SIG-M5 (cell line): ENCODE measurements around the gene TMEM154.

Source experiments
- DNase-seq: peaks from one replicate; lab custom pipeline; 2025; lab: John Stamatoyannopoulos, UW

The TMEM154 gene

DNA sequence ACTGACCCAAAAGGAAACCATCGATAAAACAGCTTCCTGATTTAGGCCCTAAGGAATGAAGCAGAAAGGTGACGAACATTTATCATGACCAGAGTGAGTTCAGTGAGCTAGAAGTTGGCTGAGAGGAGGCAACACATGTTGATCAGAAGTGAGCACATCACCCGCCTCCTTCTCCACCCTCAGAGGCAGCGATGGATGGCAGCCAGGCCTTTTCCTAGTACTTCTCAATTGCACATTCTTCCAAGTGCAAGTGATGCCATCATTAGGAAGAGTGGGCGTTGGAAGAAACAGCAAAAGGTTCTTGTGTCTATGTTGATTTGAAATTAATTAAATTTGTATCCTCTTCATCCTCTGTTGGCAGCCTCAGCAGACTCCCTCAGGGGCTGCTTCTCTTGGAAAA lies 51.7 kb downstream of the TMEM154 start:
- DNase-seq = no peak

DNA sequence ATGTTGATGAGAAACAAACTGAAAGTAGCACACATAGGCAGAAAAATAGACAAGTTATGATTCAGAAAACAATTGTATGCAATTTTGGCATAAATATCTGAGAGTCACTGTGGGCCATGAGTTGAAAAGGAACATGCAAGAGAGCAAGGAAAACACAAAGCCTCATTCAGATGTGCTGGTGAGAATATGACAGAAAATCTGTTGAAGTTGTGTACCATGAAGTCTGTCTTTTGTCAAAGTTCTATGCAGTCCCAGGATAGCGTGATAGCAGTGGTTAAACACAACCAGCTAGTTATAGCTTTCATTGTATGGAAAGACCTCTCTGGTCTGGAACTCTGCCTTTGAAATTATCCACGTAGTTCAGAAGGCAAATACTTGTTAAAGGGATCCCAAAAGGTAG lies 53.0 kb downstream of the TMEM154 start:
- no peak for DNase-seq

DNA sequence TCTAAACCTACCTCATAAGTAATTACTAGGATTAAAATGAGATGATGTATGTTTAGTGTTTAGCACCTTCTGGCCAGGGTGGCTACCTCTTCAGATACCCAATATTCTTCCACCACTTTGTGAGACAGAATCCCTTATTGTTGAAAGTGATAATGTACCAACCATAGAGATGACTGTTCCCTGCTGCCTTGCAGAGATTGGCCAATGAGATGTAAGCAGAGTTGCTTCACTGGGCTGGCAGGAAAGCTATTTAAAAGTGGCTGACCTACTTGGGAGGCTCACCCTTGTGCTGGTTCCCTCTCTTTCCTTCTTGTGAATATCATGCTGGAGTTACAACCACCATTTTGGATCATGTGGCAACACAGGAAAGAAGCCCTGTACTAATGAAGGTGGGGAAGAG lies 58.9 kb downstream of the TMEM154 start:
- DNase-seq = no peak

DNA sequence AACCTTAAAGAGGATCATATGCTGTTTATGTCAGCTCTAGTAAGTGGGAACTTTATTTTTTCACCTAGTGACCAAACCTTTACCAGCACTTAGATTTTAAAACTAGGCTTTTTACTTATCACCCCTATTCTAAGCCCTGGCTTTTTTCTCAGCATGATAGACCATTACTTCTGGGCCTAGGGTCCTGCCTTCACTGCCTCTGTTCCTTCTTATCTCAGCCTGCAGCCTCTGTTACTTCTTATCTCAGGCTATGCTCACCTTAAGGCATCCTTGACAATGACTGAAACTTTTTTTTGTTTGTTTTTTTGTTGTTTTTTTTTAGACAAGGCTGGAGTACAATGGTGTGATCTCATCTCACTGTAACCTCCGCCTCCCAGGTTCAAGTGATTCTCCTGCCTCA lies 59.6 kb downstream of the TMEM154 start:
- no peak for DNase-seq

DNA sequence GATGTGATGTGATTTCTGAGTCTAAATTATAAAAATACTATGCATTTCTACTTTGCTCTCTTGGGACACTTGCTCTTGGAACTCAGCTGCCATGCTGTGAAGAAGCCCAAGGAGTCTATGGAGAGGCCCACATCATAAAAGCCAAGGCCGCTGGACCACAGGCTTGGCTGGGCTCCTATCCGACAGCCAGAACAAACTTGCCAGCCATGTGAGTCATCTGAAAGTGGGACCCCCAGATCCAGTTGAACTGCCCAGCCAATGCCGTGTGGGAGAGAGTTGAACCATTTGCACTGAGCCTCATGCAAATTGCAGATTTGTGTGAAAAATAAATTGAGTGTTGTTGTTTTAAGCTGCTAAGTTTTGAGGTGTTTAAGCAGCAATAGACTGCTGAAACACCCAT lies 60.2 kb downstream of the TMEM154 start:
- no peak for DNase-seq

DNA sequence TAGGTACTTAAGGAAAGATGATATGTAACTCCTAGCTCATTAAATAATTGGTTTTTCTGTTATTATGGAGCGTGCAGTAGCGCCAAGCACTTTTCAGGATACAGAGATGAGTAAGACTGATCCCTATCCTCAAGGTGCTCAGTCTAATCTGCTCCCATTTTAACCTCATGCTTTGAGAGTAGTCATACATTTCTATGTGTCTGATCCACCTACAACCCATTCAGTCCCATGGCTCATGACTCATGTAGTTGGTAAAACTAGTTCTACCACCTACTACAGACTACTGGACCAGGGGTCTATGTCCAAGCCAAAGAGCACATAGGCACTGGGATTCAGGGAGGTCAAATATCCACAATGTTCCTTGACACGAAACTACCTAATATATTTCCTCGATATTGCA lies 60.8 kb downstream of the TMEM154 start:
- no peak for DNase-seq

DNA sequence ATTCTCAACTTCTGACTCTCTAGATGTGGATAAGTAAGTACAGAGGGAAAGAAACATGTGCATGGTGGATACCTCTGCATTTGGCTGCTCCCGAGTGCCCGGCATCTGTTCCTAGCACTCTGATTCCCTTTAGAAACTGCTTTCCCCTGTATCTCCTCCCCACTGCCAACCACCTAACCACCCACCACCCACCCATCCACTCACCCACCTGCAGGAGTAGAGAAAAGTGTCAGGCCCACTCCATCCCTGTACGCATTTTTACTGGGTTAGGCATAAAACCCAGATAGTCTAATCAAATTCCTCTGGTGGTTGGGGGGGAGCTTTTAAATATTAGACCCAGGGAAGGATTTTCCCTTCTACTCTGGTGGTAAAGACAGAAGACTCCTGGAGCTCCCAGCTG lies 63.0 kb downstream of the TMEM154 start:
- DNase-seq = no peak

DNA sequence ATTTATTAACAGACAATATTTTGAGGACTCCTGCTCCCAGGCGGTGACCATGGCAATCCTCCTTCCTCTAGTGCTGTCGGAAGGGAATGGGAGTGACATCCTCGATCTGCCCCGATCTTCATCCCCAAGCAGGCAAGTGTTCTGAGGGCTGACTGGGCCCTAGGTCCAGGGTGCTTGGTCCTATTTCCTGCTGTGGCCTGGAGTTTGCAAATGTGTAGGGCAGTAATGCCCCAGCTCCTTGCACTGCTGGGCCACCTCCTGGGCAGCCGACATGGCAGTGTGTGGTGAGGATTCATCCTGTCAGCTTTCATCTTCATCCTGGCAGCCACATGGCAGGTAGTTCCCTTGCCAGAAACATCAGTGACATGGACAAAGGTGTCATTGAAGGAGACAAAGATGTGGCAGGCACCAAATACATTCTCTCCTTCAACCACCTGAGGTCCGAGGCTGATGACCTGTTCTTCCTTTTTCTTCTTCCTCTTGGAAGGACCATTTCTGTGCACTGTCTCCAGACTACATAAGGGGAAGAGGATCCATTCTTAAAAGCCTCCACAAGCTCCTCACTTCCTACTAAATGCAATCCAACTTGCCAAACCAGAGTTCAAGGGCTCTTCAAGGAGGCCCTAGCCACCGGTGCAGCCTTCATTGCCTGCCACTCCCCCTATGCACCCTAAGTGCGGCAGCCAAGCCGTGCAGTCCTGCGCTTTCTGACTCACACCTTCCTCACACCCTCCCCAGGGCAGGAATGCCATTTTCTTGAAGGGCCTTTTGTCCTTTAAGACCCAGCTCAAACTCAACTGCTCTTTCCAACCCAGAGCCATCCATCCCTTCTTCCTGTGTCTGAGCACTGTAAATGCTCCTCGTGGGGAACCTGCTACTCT lies 65.7 kb downstream of the TMEM154 start:
- no peak for DNase-seq

DNA sequence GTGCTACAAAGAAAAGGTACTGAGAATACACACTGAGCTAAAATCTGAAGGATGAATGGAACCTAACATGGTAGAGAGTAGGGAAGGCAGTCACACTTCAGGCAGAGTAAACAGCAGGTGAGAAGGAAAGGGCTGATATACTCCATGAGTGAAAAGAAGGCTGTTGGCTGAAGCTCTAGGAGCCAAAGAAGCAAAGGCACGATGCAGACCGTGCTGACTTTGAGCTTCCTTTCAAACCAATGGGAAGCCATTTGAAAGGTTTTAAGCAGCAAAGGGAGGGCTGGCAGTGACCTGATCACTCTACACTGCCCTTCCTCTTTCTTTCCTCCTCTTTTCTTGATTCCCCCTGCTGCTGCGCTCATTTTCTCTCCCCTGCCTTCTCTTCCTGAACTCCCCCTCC lies 66.4 kb downstream of the TMEM154 start:
- DNase-seq = no peak

DNA sequence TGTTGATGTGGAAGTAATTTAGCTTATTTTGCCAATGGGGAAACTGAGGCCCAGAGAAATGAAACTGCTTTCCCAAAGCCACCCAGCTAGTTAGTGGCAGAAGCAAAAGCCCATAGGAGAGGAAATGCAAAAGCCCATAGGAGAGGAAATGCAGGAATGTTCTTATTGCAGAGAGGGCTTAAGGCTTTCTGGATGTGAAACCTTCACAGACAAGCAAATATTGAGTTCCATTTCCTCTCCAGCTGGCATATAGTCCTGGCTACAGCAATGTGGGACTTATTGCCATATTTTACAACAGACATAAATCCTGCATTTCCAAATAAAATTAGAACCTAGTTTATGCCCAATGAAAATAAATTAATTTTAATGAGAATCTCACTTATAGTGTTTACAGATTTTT lies 69.7 kb downstream of the TMEM154 start:
- DNase-seq = no peak

DNA sequence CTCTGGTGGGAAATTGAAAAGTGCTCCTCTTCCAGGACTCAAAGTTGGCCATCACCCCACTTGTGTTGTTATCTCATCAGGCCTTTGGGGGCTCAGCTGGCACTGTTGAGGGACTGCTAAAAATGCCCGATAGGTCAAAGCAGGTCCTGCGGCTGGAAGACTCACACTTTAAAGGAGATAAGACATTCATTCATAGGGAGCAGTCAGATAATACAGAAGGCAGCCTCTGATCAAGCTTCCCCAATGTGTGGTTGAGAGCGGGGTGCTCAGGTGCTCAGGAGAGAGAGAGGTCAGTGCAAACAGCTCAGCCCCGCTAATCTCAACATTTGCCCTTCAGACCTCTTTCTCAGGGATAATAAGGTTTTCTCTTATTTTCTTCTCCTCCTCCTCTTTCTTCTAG lies 70.3 kb downstream of the TMEM154 start:
- DNase-seq = no peak

DNA sequence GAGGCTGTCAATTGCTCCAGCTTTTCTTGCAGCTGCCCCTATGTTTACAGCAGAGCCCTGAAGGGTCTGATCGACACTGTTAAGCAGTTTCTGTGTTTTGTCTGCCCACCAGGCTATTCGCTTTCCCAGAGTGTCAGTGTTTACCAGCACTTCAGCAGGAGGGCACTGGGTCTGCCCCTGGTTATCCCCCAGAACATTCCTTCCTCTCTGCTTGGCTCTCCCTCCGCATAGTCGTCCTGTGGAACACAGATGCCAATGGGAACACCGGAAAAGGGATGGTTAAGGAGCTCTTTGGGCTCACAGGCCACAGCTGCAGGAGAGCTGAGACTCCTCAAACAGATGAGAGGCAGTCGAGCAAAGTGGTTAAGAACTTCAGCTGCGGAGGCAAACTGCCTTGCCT lies 72.6 kb downstream of the TMEM154 start:
- DNase-seq = no peak

DNA sequence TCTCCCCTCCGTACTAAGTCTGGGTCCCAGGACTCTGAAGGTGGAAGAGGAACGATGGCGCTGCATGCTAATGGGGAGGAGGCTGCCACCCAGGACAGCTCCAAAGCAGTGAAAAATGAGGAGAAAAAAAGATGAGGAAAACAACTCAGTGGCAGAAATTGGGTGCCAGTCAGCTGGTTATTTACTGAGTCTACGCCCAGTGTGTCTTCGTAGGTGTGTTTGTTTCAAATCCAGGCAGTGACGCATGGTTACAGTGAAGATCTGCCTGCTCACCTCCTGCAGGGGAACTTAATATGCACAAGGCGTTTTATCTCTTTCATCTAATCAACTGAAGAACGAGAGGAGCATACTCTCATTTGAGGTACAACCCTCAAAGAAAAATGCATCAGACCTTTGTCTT lies 73.0 kb downstream of the TMEM154 start:
- no peak for DNase-seq

DNA sequence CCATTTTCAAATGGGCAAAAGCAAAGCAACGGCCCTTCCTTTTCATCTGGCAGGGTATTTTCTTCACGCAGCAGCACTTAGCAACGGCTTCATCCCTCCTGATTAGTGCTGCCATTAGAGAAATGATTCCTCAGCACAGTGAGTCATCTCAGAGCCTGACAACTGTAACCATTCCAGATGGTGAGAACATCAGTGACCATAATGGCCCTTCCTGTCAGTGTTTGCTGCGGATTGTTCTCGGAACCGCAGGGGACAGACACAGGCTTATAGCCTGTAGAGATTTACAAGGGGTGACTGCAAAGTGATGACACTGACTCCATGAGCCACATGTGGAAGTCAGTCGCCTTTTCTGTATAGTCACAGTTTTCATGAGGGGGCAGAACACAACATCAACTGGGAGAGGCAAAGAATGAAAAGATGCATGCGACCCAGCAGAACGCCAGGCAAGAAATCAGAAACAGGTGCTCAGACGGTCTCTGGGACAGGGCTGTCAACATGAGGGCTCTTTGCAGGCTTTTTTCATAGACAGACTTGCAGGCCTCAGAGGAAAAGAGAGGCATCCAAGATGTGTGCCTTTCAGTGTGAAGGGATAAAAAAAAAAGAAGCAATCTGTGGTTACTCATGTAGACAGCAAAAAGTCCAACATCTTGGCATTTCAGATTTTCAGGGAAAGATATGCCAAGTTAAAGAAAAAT lies 74.0 kb downstream of the TMEM154 start:
- no peak for DNase-seq

DNA sequence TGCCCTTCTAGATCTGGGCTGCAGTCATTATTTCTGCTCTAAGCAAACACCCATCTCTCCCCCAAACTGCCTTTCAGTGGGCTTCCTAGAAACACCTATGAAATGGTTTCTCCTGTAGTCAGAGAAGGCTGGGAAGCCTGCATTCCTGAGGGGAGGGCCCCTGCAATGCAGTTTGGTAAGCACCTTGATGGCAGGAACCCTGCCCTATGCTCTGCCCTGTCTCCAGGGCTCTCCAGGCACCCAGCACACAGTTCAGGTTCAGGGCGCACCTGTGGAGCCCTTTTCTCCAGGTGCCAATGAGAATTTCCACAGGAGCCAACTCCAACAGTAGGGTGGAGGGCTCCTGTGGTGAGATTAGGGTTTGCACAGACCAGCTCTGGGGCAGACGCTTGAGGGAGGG lies 74.8 kb downstream of the TMEM154 start:
- DNase-seq = no peak

DNA sequence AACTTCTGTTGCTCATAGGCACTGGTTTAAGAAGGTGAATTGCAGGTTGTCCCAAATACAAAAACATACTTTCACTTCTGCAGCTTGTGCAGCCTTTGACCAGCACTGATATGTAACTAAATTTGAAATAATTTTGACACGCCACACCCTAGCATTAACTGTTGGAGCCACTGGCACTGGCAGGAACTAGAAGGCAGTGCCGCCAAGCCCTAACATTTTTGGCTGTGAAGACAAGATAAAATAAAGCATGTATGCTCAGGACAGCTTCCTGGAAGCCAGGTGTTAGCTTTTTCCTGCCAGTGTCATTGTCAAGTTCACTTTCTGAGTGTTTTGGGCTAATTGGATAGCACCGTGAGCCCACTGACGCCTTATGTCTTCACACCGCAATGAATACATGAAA lies 78.6 kb downstream of the TMEM154 start:
- no peak for DNase-seq

DNA sequence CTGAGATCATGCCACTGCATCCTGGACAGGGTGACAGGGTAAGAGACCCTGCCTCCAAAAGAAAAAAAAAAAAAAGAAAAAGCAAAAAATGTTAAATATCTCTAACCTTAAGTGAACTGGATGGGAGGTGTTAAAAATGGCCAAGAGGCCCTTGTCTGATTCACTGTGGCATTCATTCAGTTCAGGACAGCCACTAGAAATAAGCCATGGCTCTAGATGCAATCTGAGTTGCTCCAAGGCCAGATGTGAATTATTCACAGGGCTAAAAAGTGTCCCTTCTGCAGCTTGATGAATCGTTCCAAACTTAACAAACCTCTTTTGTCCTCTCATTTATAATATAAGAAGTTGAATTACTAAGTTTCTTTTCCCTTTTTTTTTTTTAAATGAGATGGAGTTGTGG lies 80.2 kb downstream of the TMEM154 start:
- DNase-seq = no peak

DNA sequence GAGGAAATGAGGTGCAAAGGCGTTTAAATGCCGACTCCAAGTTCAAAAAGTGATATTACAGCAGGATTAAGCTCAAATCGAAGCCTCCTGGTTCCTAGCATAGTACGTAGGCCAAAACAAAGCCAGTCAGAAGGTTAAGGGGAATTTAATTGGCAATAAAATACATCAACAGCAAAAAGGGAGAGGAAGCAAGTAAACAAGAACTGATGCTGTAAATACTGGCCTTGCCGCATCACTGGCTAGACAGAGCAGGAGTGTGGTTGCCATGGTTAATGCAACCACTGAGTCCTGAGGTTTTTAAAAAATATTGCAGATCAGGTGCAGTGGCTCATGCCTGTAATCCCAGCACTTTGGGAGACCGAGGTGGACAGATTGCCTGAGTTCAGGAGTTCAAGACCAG lies 80.7 kb downstream of the TMEM154 start:
- no peak for DNase-seq

DNA sequence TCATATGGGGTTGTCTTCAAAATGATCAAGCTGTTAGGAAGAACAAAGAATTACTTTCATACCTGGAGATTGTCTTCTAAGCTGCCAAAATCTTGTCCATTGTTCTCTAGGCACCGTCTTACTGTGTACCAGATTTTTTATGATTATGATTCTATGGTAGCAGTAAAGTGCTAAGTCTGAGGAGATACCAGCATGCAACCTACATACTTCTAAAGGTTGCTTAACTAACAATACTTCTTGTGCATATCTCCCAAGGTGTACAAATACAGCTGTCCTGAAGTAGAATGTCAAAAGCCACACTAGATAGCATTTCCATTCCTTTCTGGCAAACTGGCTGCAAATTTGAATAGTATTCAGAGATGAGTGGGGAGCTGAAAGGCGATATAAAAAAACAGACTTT lies 81.3 kb downstream of the TMEM154 start:
- DNase-seq = no peak

DNA sequence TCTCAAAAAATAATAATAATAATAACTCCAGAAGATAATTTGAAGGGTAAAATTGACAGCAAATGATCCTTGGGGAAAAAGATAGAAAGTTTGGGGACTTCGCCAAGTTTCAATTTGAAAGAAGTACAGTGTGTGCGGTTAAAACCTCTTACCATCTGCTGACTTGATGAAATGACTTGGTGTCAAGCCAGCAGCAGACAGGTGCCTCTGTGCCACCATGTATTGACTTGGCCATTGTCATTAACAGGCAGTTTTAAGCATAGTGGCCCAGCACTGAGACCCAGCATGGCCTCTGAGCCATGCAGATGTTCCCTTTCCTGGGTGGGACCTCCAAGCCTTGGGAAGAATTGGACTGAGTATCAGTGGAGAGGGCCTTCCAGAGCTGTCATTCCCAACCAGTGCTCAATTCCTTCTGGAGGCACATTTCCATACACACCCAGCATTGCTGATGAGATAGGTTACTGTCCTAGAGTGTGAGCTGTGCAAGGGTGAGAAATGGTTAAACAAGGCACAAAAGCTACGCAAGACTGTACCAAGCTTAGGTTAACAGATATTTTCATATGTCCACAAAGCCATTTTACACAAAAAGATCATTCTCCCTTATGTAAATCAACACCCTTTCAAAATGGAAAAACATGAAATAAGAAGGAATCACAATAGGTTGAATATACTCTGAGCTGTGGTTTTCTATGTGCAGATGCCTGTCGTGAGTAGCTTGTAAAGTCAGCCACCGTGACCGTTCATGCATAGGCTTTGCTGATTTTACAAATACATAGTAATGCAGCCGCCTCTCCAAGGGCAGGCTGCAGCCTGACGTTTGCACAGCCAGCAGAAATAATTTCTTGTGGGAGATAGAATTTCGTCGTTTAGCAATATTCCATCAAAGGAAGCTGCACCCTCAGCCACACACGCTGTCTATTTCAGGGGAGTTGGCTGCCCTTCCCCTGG lies 84.5 kb downstream of the TMEM154 start:
- no peak for DNase-seq

DNA sequence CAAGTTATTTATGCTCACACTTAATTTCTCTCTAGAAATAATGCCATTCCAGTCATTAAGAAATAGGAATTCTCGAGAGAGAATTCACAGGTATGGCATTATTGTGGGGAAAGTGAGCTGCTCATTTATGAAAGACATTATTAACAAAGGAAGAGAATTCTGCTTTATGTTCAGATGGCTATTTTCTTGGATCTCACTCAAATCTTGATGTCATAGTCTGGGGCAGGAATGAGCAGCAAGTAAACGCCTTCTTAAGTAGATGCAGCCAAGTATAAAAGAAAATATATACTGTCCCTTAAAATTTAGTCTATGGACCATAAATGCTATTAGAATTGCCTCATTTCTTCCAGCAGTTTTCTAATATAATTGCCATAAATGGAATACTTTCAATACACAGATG lies 85.7 kb downstream of the TMEM154 start:
- no peak for DNase-seq

DNA sequence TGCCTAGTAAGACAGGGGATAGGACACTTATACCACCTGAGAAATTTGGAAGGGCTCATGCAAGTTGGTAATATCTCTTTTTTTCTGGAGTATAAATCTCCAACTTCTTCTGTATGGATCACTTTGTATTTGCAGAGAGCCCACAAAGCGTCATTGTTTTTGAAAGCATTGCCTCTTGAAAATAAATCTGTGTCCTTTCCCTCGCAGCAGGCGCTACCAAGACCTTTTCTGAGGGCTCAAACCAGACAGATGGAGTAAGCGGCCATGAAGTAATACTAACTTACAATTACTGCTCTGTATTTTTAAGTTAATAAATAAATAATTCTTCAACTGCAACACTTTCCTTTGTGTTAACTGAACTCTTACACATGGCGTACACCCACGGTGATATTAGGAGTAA lies 87.9 kb downstream of the TMEM154 start:
- no peak for DNase-seq

DNA sequence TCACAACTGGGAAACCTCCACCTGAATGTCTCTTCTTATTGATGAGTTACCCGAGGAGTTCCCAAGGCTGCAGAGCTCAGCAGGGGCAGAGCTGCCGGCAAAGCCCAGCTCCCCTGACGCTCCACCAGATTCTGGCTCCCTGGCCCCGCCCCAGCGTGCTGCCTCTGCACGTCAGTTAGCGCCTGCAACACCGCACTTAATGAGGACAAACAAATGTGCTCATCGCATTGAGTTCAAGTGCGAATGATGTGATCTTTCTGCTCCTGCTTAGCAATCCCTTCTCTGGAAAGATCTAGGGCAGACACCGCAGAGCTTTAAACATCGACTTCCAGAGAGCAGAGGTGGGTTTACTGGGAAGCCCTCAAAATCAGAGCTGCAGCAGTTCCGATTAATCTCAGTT lies 88.4 kb downstream of the TMEM154 start:
- DNase-seq = no peak
